Coronary artery (tissue), 2 donors: ENCODE measurements around the gene MAST1.
"Not testable (repeated sequence)": the region's sequence is repeated elsewhere in the genome, so short reads cannot be mapped to it uniquely, and the experiment has no call there.

Source experiments
- DNase-seq: peaks from one replicate; pipeline ENCODE4 v3.0.0-alpha.2; 2017; ENCODE audit warnings: low spot score
- H3K27ac ChIP-seq, 2 donors: fragments of 200-600 bp; sonication (generic); one replicate each; pipeline ENCODE4 v1.5.1; 2016 to 2019
- H3K4me3 ChIP-seq: fragments of 200-600 bp; sonication (generic); 2 replicates; pipeline ENCODE4 v1.5.1; 2016; ENCODE audit warnings: mild to moderate bottlenecking, moderate library complexity
- CTCF ChIP-seq: fragments of 200-600 bp; sonication (generic); IDR thresholded peaks from one replicate; pipeline ENCODE4 v1.5.1; 2019; ENCODE audit warnings: antibody characterized with exemption

The MAST1 gene

GRCh38 chr19:12907166-12907565, 68.9 kb downstream of the MAST1 start:
- no peak for TF ChIP-seq CTCF
- H3K4me3 ChIP-seq, result no peak overlapping the region
- no peak overlapping the region for H3K27ac ChIP-seq
- DNase-seq, result no peak

GRCh38 chr19:12912571-12912970, 74.3 kb downstream of the MAST1 start:
- peak overlapping the region; percentile 28 for H3K4me3 ChIP-seq
- peak overlapping the region; percentile 71 to 80 for H3K27ac ChIP-seq
- DNase-seq, result no peak
- TF ChIP-seq CTCF, result no peak

GRCh38 chr19:12913011-12913561, 74.8 kb downstream of the MAST1 start:
- peak; percentile 87 for DNase-seq
- no peak for TF ChIP-seq CTCF
- peak overlapping the region; percentile 71 to 80 for H3K27ac ChIP-seq
- peak overlapping the region; percentile 28 for H3K4me3 ChIP-seq

GRCh38 chr19:12913851-12914690, 75.8 kb downstream of the MAST1 start:
- TF ChIP-seq CTCF, result no peak
- peak overlapping the region; percentile 71 to 80 for H3K27ac ChIP-seq
- no peak overlapping the region for H3K4me3 ChIP-seq
- DNase-seq, result no peak

GRCh38 chr19:12915860-12916259, 77.5 kb downstream of the MAST1 start:
- H3K4me3 ChIP-seq, H3K27ac ChIP-seq, DNase-seq: not testable (repeated sequence)

GRCh38 chr19:12918253-12918652, 79.9 kb downstream of the MAST1 start:
- no peak for TF ChIP-seq CTCF
- DNase-seq, result no peak
- no peak overlapping the region for H3K4me3 ChIP-seq
- no peak overlapping the region for H3K27ac ChIP-seq

GRCh38 chr19:12921047-12921446, 82.7 kb downstream of the MAST1 start:
- H3K4me3 ChIP-seq, result no peak overlapping the region
- TF ChIP-seq CTCF, result no peak
- DNase-seq, result no peak
- H3K27ac ChIP-seq, result no peak overlapping the region
